Measurements from ENCODE around the gene UBE2E1.

UBE2E1 gene

DNA sequence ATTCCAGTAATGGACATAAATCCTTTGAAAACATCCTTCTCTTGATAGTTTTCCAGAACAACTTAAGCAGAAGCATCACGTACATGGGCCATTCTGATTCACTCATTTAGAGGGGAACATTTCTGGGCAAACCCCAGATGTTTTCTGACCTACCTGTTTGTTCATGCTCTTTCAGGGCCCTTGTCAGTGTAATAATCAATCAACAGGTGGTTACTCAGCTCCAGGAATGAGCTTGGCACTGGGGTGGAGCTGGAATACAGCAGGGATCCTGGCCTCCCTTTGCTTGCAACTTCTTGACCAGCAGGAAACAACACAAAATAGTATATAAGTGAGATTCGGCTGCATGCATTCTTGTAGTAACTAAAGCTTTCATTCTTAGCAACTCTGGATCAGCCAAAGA is 9.2 kb upstream of the UBE2E1 start:
- CTCF ChIA-PET, result interaction anchor here (1.0 kb wide), 1 partner anchor 8 kb away, joined by 5 read pairs; no protein-coding TSS in a partner anchor
- DNase-seq (ENCODE audit: extremely low spot score), result no peak
- no peak for TF ChIP-seq LEF1 (IDR thresholded peaks at IDR 0.05; ENCODE audit: borderline replicate concordance)
- TF ChIP-seq BHLHE40 (IDR thresholded peaks at IDR 0.05; ENCODE audit: borderline replicate concordance), result no peak
- TF ChIP-seq ELF4 (IDR thresholded peaks at IDR 0.05), result no peak
- TF ChIP-seq SP1 (IDR thresholded peaks at IDR 0.05), result no peak
- TF ChIP-seq NFRKB (IDR thresholded peaks at IDR 0.05), result no peak
- TF ChIP-seq FOXA1 (IDR thresholded peaks at IDR 0.05), result no peak
- TF ChIP-seq ARNT (IDR thresholded peaks at IDR 0.05), result no peak
- no peak for TF ChIP-seq FOXM1 (IDR thresholded peaks at IDR 0.05; ENCODE audit: borderline replicate concordance)
- POLR2A ChIA-PET, result interaction anchor here (1.6 kb wide), 1 partner anchor 120 kb away, joined by 4 read pairs; the partner anchor contains the start of genes NKIRAS1 and RPL15

DNA sequence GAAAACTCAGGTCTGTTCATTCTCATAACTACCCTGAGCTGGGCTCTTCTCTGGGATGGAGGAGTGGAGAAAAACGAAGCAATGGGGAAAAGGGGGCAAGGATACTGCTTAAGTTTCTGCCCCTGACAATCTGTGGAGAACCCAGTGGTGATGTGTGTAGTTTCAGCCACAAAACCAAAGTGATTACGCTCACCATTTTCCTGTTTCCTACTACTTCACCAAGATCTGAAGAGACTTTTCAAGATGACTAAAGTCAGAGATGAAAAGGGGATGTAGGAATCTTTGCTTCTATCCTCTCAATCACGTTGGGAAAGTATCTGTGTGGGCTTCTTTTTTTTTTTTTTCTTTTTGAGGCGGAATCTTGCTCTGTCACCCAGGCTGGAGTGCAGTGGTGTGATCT is 8.3 kb upstream of the UBE2E1 start:
- POLR2A ChIA-PET, result interaction anchor here (1.6 kb wide), 1 partner anchor 119 kb away, joined by 4 read pairs; the partner anchor contains the start of genes NKIRAS1 and RPL15
- CTCF ChIA-PET, result interaction anchor here (1.0 kb wide), 1 partner anchor 9 kb away, joined by 5 read pairs; no protein-coding TSS in a partner anchor
- no peak for DNase-seq (ENCODE audit: extremely low spot score)
- TF ChIP-seq FOXA1 (IDR thresholded peaks at IDR 0.05), result no peak
- no peak for TF ChIP-seq BHLHE40 (IDR thresholded peaks at IDR 0.05; ENCODE audit: borderline replicate concordance)
- TF ChIP-seq FOXK2 (IDR thresholded peaks at IDR 0.05), result no peak
- TF ChIP-seq HDGF (IDR thresholded peaks at IDR 0.05; ENCODE audit: borderline replicate concordance), result no peak
- no peak for TF ChIP-seq NFRKB (IDR thresholded peaks at IDR 0.05)
- no peak for TF ChIP-seq SP1 (IDR thresholded peaks at IDR 0.05)
- no peak for TF ChIP-seq ZNF384 (IDR thresholded peaks at IDR 0.05)
- TF ChIP-seq TARDBP (IDR thresholded peaks at IDR 0.05), result no peak
- no peak for TF ChIP-seq SUZ12 (IDR thresholded peaks at IDR 0.05)
- TF ChIP-seq ARNT (IDR thresholded peaks at IDR 0.05), result no peak
- no peak for TF ChIP-seq PKNOX1 (IDR thresholded peaks at IDR 0.05)
- TF ChIP-seq FOXM1 (IDR thresholded peaks at IDR 0.05; ENCODE audit: borderline replicate concordance), result no peak
- TF ChIP-seq ELF4 (IDR thresholded peaks at IDR 0.05), result no peak
- TF ChIP-seq CTBP1 (IDR thresholded peaks at IDR 0.05; ENCODE audit: borderline replicate concordance), result no peak
- no peak for TF ChIP-seq L3MBTL2 (conservative IDR thresholded peaks at IDR 0.05)
- TF ChIP-seq LEF1 (IDR thresholded peaks at IDR 0.05; ENCODE audit: borderline replicate concordance), result no peak

GRCh38 chr3:23798456-23798855 is 7.3 kb upstream of the UBE2E1 start:
- DNase-seq (ENCODE audit: extremely low spot score), result no peak
- CTCF ChIA-PET, result no interaction called here
- TF ChIP-seq SUZ12 (IDR thresholded peaks at IDR 0.05), result no peak
- no peak for TF ChIP-seq NFRKB (IDR thresholded peaks at IDR 0.05)
- POLR2A ChIA-PET, result no interaction called here

DNA sequence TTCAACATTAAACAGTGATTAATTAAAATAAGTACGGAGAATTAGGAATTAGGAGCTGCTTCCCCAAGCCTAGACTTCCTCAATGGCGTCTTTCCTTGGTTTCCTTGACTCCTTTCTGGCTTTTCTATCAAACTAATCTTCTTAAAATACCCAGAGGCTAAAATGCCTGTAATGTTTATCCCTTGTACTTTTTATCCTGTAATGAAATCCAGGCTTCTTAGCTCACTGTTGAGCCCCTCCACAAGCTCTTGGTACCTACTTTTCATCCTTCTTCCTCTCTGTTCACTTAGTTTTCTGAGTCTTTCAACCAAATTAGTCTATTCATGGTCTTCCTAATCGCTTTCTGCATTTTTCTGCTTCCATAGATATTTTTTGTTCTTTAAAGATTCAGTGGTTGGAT is 6.9 kb upstream of the UBE2E1 start:
- TF ChIP-seq LEF1 (IDR thresholded peaks at IDR 0.05; ENCODE audit: borderline replicate concordance) (no peak), NFRKB (IDR thresholded peaks at IDR 0.05) (no peak), FOXM1 (IDR thresholded peaks at IDR 0.05; ENCODE audit: borderline replicate concordance) (no peak), ELF4 (IDR thresholded peaks at IDR 0.05) (no peak), L3MBTL2 (conservative IDR thresholded peaks at IDR 0.05) (no peak), SP1 (IDR thresholded peaks at IDR 0.05) (no peak), HDGF (IDR thresholded peaks at IDR 0.05; ENCODE audit: borderline replicate concordance) (no peak), ARNT (IDR thresholded peaks at IDR 0.05) (no peak), FOXA1 (IDR thresholded peaks at IDR 0.05) (no peak), BHLHE40 (IDR thresholded peaks at IDR 0.05; ENCODE audit: borderline replicate concordance) (no peak), PKNOX1 (IDR thresholded peaks at IDR 0.05) (no peak), ZNF384 (IDR thresholded peaks at IDR 0.05) (no peak), SUZ12 (IDR thresholded peaks at IDR 0.05) (no peak), TARDBP (IDR thresholded peaks at IDR 0.05) (no peak), CTBP1 (IDR thresholded peaks at IDR 0.05; ENCODE audit: borderline replicate concordance) (no peak), FOXK2 (IDR thresholded peaks at IDR 0.05) (no peak)
- ChIA-PET POLR2A (interaction anchor here (0.8 kb wide), 1 partner anchor 118 kb away, joined by 3 read pairs; the partner anchor contains the start of genes NKIRAS1 and RPL15), CTCF (no interaction called here)
- DNase-seq (ENCODE audit: extremely low spot score), result no peak

GRCh38 chr3:23800731-23801130 is 5.0 kb upstream of the UBE2E1 start:
- no peak for DNase-seq (ENCODE audit: extremely low spot score)
- TF ChIP-seq ZNF384 (IDR thresholded peaks at IDR 0.05), result no peak
- ChIA-PET POLR2A (no interaction called here), CTCF (interaction anchor here (1.0 kb wide), 1 partner anchor 9 kb away, joined by 3 read pairs; no protein-coding TSS in a partner anchor)

DNA sequence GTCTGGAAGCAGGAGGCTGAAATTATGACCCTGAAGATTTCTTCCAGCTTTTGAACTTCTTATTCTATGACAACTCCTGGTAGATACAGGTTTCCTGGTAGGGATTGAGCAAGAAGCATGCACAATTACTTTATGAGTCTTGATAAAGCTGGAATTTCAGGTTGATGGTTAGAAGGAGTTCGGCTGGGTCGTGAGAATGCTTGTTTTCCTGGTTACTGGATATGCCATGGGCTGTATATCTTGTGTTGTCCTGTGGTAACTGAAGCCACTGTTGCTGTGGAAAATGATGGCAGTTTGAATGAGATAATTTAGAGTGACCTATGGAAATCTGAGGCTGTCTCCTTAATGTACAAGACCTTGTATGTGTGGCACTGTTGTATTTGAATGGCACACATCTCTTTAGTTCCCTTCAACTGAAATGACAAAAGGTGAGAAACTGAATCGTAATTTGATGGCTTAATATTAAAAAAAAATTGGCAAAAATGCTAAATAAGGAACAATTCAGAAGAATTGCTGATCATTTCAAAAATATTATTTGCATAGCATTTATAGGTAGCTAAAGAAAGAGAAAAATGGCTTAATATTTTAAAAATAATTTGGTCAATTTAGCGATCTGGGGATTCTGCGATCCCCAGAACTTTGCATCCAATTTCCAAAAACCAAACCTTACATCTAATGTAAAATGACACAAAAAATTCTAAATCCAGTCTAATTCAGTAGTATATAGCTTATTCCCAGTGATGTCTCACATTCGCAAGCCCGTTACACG is 1.1 kb upstream of the UBE2E1 start:
- peak; percentile 19 for DNase-seq (ENCODE audit: extremely low spot score)
- no peak for TF ChIP-seq FOXA1 (IDR thresholded peaks at IDR 0.05)
- peak; percentile 84 for TF ChIP-seq PKNOX1 (IDR thresholded peaks at IDR 0.05)
- ChIA-PET CTCF (no interaction called here), POLR2A (no interaction called here)

- no peak for DNase-seq (ENCODE audit: extremely low spot score)
- POLR2A ChIA-PET, result no interaction called here
- TF ChIP-seq NFRKB (IDR thresholded peaks at IDR 0.05) (no peak), FOXA1 (IDR thresholded peaks at IDR 0.05) (no peak), BHLHE40 (IDR thresholded peaks at IDR 0.05; ENCODE audit: borderline replicate concordance) (no peak), FOXK2 (IDR thresholded peaks at IDR 0.05) (no peak), ELF4 (IDR thresholded peaks at IDR 0.05) (no peak), SP1 (IDR thresholded peaks at IDR 0.05) (no peak), PKNOX1 (IDR thresholded peaks at IDR 0.05) (no peak), FOXM1 (IDR thresholded peaks at IDR 0.05; ENCODE audit: borderline replicate concordance) (no peak), HDGF (IDR thresholded peaks at IDR 0.05; ENCODE audit: borderline replicate concordance) (no peak), TARDBP (IDR thresholded peaks at IDR 0.05) (no peak), CTBP1 (IDR thresholded peaks at IDR 0.05; ENCODE audit: borderline replicate concordance) (no peak), L3MBTL2 (conservative IDR thresholded peaks at IDR 0.05) (no peak), ARNT (IDR thresholded peaks at IDR 0.05) (no peak), LEF1 (IDR thresholded peaks at IDR 0.05; ENCODE audit: borderline replicate concordance) (no peak), SUZ12 (IDR thresholded peaks at IDR 0.05) (no peak), ZNF384 (IDR thresholded peaks at IDR 0.05) (no peak)
- CTCF ChIA-PET, result no interaction called here
These were observed 534 bp upstream of the UBE2E1 start for GRCh38 chr3:23805210-23805632.
